HG02885 (cell line): ENCODE results near the gene HES6.

Experiments
- ATAC-seq: cut with Tn5 transposase; IDR thresholded peaks from one replicate; pipeline ENCODE4 v1.9.1; 2021; ENCODE audit warnings: mild to moderate bottlenecking; ENCODE audit not compliant: unreplicated experiment, poor library complexity

Gene HES6

DNA sequence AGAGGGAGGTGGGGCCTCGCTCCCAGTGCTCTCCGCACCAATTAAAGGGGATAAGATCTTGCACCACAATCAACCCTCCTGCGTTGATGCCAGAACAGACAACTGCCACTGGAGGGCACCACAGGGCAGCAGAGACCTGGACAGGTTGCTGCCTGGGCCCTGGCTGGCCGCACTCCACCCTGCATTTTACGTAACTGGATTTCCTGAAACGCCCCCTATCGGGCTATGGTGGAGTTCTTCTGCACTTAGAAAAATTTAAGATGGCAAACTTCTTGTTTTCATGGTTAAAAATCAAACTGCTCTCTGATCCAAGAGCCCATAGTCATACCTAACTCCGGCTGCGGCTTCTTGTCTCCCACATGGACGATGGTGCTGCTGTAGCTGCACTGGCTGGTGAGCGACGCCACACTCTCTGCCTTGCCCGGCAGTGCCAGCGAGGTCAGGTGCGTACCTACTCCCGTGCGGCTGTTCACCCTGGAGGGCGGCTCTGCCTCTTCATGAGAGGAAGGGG is 16.8 kb upstream of the HES6 start:
- ATAC-seq = no peak

GRCh38 chr2:238256111-238256510 is 16.3 kb upstream of the HES6 start:
- no peak for ATAC-seq

- no peak for ATAC-seq
These were observed 15.8 kb upstream of the HES6 start for GRCh38 chr2:238255636-238256035.

DNA sequence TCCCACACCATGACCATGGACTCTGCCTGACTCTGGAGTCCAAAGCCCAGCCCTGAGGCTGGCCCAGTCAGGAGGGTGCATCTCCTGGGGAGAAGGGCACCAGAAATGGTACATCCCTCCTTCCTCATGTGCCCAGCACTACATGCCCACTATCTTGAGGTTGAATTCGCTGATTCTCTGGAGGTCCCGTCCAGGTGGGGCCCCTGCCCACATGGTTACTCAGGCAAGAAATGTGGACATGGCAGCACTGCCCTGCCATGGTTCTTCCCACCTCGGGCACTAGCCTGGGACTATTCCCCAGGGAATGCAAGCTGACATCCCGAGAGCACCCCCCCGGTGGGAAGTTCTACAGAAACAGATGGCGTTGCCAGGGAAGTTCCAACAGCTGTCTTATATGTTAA is 15.3 kb upstream of the HES6 start:
- no peak for ATAC-seq

- no peak for ATAC-seq
These were observed 14.4 kb upstream of the HES6 start for GRCh38 chr2:238254095-238254723.

DNA sequence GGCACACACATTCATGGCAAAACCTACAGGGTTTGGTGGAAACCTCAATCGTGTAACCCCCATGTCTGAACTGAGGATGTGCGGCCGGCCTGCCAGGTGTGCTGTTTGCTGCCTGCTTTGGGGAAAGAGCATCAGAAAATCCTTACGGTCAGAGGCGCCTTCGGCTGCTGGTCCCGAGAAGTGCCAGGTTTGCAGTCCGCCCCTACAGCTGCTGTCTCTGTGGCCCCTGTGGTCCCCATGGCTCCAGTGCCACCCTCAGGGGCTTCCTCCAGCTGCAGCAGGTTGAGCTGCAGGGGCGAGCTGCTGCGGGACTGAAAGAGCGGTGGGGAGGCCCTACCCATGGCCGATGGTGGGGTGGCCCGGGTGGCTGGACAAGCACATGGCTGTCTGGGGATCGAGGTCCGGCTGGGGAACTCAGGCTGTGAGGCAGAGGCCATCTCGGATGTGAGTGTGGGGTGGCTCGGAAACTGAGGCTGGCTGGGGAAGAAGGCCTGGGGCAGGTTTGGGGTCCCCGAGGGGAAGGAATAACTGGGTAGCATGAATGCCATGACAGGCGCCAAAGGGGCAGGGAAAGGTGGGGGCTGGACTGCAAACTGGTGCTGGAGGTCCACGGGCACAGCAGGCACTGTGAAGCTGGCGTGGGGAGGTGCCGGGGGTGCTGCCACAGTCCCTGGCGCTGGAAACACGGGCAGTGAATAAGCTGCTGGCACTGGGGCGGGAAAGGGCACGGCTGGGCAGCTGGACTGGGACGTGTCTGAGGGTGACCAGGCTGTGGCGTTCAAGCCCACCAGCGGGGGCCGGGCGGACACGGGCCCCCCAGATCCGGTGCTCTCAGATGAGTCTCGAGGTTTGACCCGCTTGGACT is 13.2 kb upstream of the HES6 start:
- ATAC-seq = no peak

GRCh38 chr2:238251986-238252385 is 12.1 kb upstream of the HES6 start:
- no peak for ATAC-seq

- ATAC-seq = no peak
These were observed 11.5 kb upstream of the HES6 start for GRCh38 chr2:238251331-238251730.

GRCh38 chr2:238250896-238251295 is 11.1 kb upstream of the HES6 start:
- no peak for ATAC-seq

DNA sequence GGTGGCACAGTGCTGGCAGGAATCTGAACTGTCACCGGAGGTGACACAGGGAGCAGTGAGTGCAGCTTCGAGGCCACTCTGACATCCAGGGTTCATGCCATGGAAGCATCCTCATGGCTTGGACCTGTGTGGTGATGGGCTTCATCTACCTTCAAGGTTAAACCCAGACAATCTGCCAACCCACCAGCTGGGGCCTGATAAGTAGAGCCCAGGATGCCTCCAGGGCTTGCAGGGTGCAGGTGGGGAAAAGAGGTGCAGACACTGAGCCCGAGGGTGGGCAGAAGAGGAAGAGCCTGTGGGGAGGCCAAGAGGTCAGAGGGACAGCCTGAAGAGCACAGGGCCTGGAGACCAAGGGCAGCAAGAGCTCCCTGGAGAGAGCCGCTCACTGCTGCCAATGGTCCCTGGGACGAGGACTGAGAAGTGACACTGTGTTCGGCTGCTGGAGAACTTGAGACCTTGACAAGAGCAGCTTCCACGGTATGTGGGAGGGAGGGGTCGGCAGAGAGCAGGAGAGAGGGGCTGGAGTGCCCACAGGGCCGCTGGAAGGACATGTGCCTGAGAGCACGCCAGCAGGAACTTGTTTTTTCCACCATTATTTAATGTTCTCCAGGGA is 8.1 kb upstream of the HES6 start:
- ATAC-seq = no peak

GRCh38 chr2:238247002-238247822 is 7.4 kb upstream of the HES6 start:
- ATAC-seq = no peak

- ATAC-seq = no peak
These were observed 4.3 kb upstream of the HES6 start for GRCh38 chr2:238244151-238244550.

DNA sequence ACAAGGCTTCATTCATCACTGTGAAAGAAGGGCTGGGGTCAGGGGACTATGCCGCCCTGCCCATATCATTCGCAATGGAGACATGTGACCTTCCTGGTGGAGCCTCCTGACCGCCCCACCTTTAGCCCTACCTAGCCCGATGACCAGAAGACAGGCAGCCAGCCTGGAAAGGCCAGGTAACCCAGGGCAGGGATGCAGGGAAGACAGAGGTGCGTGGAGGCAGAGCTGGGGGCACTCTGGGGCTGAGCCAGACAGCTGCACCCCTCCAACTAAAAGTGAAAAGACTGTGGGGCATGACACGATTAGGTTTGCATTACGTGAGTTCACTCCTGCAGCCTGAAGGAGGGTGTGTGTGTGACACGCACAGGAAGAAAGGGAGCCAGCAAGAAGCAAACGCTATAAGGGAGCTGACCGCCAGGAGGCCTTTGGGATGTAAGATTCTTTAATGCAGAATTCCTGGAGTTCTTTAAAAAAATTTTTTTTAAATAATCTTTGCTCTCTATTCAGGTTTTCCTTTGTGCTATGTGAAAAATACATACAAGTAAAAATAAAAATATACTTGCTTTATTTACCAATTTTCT is 3.7 kb upstream of the HES6 start:
- ATAC-seq = no peak

- ATAC-seq = no peak
These were observed 3.1 kb upstream of the HES6 start for GRCh38 chr2:238242731-238243495.

GRCh38 chr2:238241970-238242369 is 2.1 kb upstream of the HES6 start:
- ATAC-seq = no peak

DNA sequence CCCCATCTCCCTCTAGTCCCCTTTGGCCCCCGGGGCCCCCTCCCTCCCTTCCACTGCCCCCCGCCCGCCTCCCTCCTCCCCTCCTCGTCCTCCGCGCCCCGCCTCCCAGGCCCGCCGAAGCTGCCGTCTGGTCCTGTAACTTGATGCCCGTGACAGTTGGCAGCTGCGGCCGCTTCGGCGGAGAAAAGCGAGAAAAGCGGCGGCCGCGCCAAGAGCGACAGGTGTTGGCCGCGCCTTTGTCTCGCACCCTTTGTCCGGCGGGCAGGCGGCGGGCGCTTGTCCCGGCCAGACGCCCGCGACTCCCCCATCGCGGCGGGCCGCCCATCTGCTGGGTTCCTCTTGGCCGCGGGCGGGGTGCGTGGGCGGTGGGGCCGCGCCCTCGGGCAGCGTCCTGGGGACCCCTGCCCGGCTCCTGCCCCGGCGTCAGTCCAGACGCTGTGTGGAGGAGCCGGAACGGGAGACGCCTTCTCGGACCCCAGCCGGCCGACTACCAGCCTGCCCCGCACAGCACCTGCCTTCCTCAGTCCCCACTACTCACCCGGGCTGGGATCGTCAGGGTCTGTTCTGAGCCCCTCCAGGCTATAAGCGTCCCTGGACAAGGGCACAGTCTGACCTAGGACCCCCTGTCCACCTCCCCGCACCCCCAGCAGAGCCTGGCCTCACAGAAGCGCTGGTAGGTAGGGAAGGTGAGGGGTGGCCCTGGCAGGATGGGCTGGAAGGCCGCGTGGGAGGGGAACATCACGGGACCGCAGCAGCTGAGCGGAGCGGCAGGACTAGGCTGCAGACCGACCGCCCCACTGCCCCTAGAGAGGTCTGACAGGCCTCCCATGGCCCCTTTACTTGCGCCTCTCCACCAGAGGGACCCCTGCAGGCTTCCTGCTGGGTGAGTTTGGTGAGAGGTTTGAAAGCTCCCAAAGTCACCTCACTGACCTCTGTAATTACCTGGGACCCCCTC is 1.2 kb upstream of the HES6 start:
- no peak for ATAC-seq

GRCh38 chr2:238239543-238239862 is 335 bp downstream of the HES6 start:
- peak; percentile 2 for ATAC-seq

GRCh38 chr2:238238766-238239542 is 884 bp downstream of the HES6 start:
- ATAC-seq = no peak
